HCT116 (cell line): ENCODE results near the gene DUSP16. TPM values are rescaled to one million over a fixed set of nuclear protein-coding genes. Genes with fewer than 3 reads are reported as not detected.

Source experiments
- ATAC-seq: fragments of 200-7000 bp; cut with Tn5 transposase; 2 replicates; pipeline ENCODE4 v1.9.1; 2020; ENCODE audit warnings: mild to moderate bottlenecking, moderate library complexity
- BruUV-seq: library from RNA; stranded (reverse); fragments of 400-500 nt; replicated peaks from 2 replicates; lab custom pipeline; 2021; lab: Mats Ljungman, UMichigan
- CTCF ChIA-PET: fragments of 300-600 bp; sonication (Branson Sonifier 250); formaldehyde crosslinking; loops from one replicate; lab custom pipeline; 2021; ENCODE audit warnings: antibody characterized with exemption; lab: Charles Lee
- POLR2A ChIA-PET: fragments of 300-600, 350-600 bp; sonication (Branson Sonifier 250); formaldehyde crosslinking; loops from one replicate; lab custom pipeline; 2021; ENCODE audit warnings: antibody characterized with exemption; lab: Charles Lee
- RAD21 ChIA-PET, 2 experiments: fragments of 300-600 bp; sonication (Branson Sonifier 250); formaldehyde crosslinking; loops; one replicate each; lab custom pipeline; 2023; ENCODE audit warnings: low total read pairs in 2 of 2; ENCODE audit not compliant: uncharacterized antibody in 2 of 2, unreplicated experiment in 2 of 2, low non-redundant PET in 1 of 2; lab: Charles Lee
- DNase-seq: peaks from one replicate; pipeline ENCODE4 v3.0.0-alpha.2; 2010; ENCODE audit warnings: low read depth, low spot score
- H2AFZ ChIP-seq: fragments of 200-600 bp; shearing (Covaris generic), sonication (generic); 2 replicates; pipeline ENCODE4 v1.6.1; 2017; ENCODE audit warnings: low read depth, mixed run types, mixed read lengths, antibody characterized with exemption, low read length; ENCODE audit not compliant: poor library complexity, severe bottlenecking
- H3K27ac ChIP-seq: 2 replicates; pipeline ENCODE4 v1.5.1; 2012; ENCODE audit warnings: low read depth, low read length
- H3K27me3 ChIP-seq: fragments of 200-600 bp; sonication (generic); 2 replicates; pipeline ENCODE4 v1.6.1; 2016; ENCODE audit warnings: mixed run types, low read length, mixed read lengths; ENCODE audit not compliant: insufficient read depth
- H3K36me3 ChIP-seq, 2 experiments: fragments of 200-500 bp in 1 of 2; fragments of 200-600 bp in 1 of 2; sonication (Bioruptor generic) in 1 of 2; sonication (generic) in 1 of 2; 2 replicates each; pipeline versions ENCODE4 v1.5.1 to v1.6.1; 2014 to 2016; ENCODE audit warnings: low read length in 2 of 2, inconsistent platforms in 1 of 2, mixed read lengths in 1 of 2, mixed run types in 1 of 2; ENCODE audit not compliant: insufficient read depth in 2 of 2, control insufficient read depth in 1 of 2
- H3K4me1 ChIP-seq, 2 experiments: fragments of 200-600 bp in 1 of 2; sonication (generic) in 1 of 2; 2 replicates each; pipeline versions ENCODE4 v1.5.1 to v1.6.1; 2012 to 2017; ENCODE audit warnings: low read length in 2 of 2, inconsistent platforms in 1 of 2, mild to moderate bottlenecking in 1 of 2, mixed read lengths in 1 of 2, mixed run types in 1 of 2, moderate library complexity in 1 of 2; ENCODE audit not compliant: insufficient read depth in 2 of 2, control insufficient read depth in 1 of 2
- H3K4me2 ChIP-seq: fragments of 200-600 bp; sonication (generic); 2 replicates; pipeline ENCODE4 v1.6.1; 2017; ENCODE audit warnings: mixed run types, low read length, mixed read lengths
- H3K4me3 ChIP-seq, 2 experiments: fragments of 200-600 bp in 1 of 2; sonication (generic) in 1 of 2; replicated peaks in 1 of 2; 2 replicates each; pipeline ENCODE4 v1.5.1; 2011 to 2016; ENCODE audit warnings: low read length in 2 of 2, control low read depth in 1 of 2, low read depth in 1 of 2, mild to moderate bottlenecking in 1 of 2, mixed read lengths in 1 of 2, mixed run types in 1 of 2
- H3K79me2 ChIP-seq: fragments of 200-600 bp; sonication (generic); 2 replicates; pipeline ENCODE4 v1.6.1; 2017; ENCODE audit warnings: mild to moderate bottlenecking, mixed run types, low read length, moderate library complexity, mixed read lengths; ENCODE audit not compliant: insufficient read depth
- H3K9ac ChIP-seq: fragments of 200-600 bp; sonication (generic); 2 replicates; pipeline ENCODE4 v1.6.1; 2016; ENCODE audit warnings: low read length, mixed read lengths
- H3K9me2 ChIP-seq: fragments of 200-600 bp; sonication (generic), shearing (Covaris generic); 2 replicates; pipeline ENCODE4 v1.6.1; 2017; ENCODE audit warnings: mixed run types, mild to moderate bottlenecking, moderate library complexity; ENCODE audit not compliant: insufficient read depth
- H3K9me3 ChIP-seq, 2 experiments: fragments of 200-500 bp in 1 of 2; fragments of 200-600 bp in 1 of 2; sonication (Bioruptor generic) in 1 of 2; sonication (generic) in 1 of 2; 2 replicates each; pipeline ENCODE4 v1.6.1; 2014 to 2017; ENCODE audit warnings: low read length in 2 of 2, mixed read lengths in 2 of 2, inconsistent platforms in 1 of 2, low read depth in 1 of 2, mild to moderate bottlenecking in 1 of 2, mixed run types in 1 of 2, moderate library complexity in 1 of 2; ENCODE audit not compliant: control insufficient read depth in 1 of 2, insufficient read depth in 1 of 2
- H4K20me1 ChIP-seq: fragments of 200-600 bp; sonication (generic), shearing (Covaris generic); 2 replicates; pipeline ENCODE4 v1.6.1; 2017; ENCODE audit warnings: mixed run types, mild to moderate bottlenecking, moderate library complexity; ENCODE audit not compliant: insufficient read depth
- CEBPB ChIP-seq: IDR thresholded peaks from 2 replicates; pipeline ENCODE4 v1.6.1; 2012; ENCODE audit warnings: low read depth
- ELF1 ChIP-seq: IDR thresholded peaks from 2 replicates; pipeline ENCODE4 v1.6.1; 2012; ENCODE audit warnings: low read depth, borderline replicate concordance
- EZH2 ChIP-seq: fragments of 200-600 bp; sonication (generic); IDR thresholded peaks from 2 replicates; pipeline ENCODE4 v1.6.1; 2017; ENCODE audit warnings: antibody characterized with exemption, mixed run types
- JUND ChIP-seq: IDR thresholded peaks from 2 replicates; pipeline ENCODE4 v1.6.1; 2012
- POLR2A ChIP-seq: IDR thresholded peaks from 2 replicates; pipeline ENCODE4 v1.7.0; 2011; ENCODE audit warnings: borderline replicate concordance; ENCODE audit not compliant: insufficient read depth, insufficient read length; ENCODE audit errors: extremely low read depth
- POLR2AphosphoS5 ChIP-seq: IDR thresholded peaks from 2 replicates; pipeline ENCODE4 v1.6.1; 2011; ENCODE audit warnings: mild to moderate bottlenecking, low read depth, low read length, moderate library complexity
- SIN3A ChIP-seq: IDR thresholded peaks from 2 replicates; pipeline ENCODE4 v1.6.1; 2012; ENCODE audit warnings: low read depth
- SP1 ChIP-seq: IDR thresholded peaks from 2 replicates; pipeline ENCODE4 v1.6.1; 2012; ENCODE audit warnings: low read depth
- SRF ChIP-seq: IDR thresholded peaks from 2 replicates; pipeline ENCODE4 v1.6.1; 2012; ENCODE audit warnings: low read depth
- YY1 ChIP-seq: IDR thresholded peaks from 2 replicates; pipeline ENCODE4 v1.6.1; 2011; ENCODE audit warnings: low read length, low read depth, moderate library complexity, mild to moderate bottlenecking; ENCODE audit not compliant: insufficient replicate concordance; ENCODE audit errors: extremely low read depth
- ZNF274 ChIP-seq: fragments of 200-500 bp; sonication (Bioruptor generic); IDR thresholded peaks from 2 replicates; pipeline ENCODE4 v1.6.1; 2014; ENCODE audit warnings: mild to moderate bottlenecking, low read depth, low read length, inconsistent platforms
- intact Hi-C: fragments of 100-400 bp; cut with micrococcal nuclease; formaldehyde crosslinking; loops from 2 replicates; pipeline ENCODE4 v1.10.0; 2022
- total RNA-seq: library from RNA; stranded (reverse); gene quantifications from one replicate; pipeline ENCODE4 v1.2.1, GENCODE V29; 2021; ENCODE audit not compliant: unreplicated experiment
- TF ChIP-seq, protein P1 (sequence below): IDR thresholded peaks from 2 replicates; pipeline ENCODE4 v1.6.1; 2012
- TF ChIP-seq, protein P2 (sequence below), 3 experiments: fragments of 200-600 bp in 1 of 3; sonication (generic) in 1 of 3; IDR thresholded peaks in 2 of 3; conservative IDR thresholded peaks in 1 of 3; 2 replicates each; pipeline ENCODE4 v1.5.1; 2012 to 2017; ENCODE audit warnings: low read depth in 2 of 3, low read length in 2 of 3, antibody characterized with exemption in 1 of 3, borderline replicate concordance in 1 of 3, control low read depth in 1 of 3, mild to moderate bottlenecking in 1 of 3, mixed read lengths in 1 of 3, mixed run types in 1 of 3, moderate library complexity in 1 of 3; ENCODE audit not compliant: insufficient read depth in 1 of 3
- TF ChIP-seq, protein P3 (sequence below): IDR thresholded peaks from 2 replicates; pipeline ENCODE4 v1.6.1; 2012

The DUSP16 gene
- total RNA-seq, 1 experiment from 2014 or later: 13.4 TPM

- H3K9me3 ChIP-seq: no peaks in the 10 kb centered on the region
- H2AFZ ChIP-seq: no peak overlapping the region
- POLR2A ChIA-PET: no interaction called here
- CTCF ChIA-PET: no interaction called here
- H3K9ac ChIP-seq: no peak overlapping the region
- peaks cover 0 to under 1% of the 10 kb centered on the region in 2 experiments; a peak in 1 of 4 replicates for H3K4me1 ChIP-seq
- H4K20me1 ChIP-seq: no peaks in the 10 kb centered on the region
- no peak overlapping the region for H3K4me2 ChIP-seq
- no peaks in the 10 kb centered on the region for H3K36me3 ChIP-seq
- no peak for ATAC-seq
- intact Hi-C loops: no loop called here
- TF ChIP-seq, protein P1, sequence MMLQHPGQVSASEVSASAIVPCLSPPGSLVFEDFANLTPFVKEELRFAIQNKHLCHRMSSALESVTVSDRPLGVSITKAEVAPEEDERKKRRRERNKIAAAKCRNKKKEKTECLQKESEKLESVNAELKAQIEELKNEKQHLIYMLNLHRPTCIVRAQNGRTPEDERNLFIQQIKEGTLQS: no peak
- TF ChIP-seq JUND: no peak
- TF ChIP-seq YY1: no peak
- TF ChIP-seq, protein P2, sequence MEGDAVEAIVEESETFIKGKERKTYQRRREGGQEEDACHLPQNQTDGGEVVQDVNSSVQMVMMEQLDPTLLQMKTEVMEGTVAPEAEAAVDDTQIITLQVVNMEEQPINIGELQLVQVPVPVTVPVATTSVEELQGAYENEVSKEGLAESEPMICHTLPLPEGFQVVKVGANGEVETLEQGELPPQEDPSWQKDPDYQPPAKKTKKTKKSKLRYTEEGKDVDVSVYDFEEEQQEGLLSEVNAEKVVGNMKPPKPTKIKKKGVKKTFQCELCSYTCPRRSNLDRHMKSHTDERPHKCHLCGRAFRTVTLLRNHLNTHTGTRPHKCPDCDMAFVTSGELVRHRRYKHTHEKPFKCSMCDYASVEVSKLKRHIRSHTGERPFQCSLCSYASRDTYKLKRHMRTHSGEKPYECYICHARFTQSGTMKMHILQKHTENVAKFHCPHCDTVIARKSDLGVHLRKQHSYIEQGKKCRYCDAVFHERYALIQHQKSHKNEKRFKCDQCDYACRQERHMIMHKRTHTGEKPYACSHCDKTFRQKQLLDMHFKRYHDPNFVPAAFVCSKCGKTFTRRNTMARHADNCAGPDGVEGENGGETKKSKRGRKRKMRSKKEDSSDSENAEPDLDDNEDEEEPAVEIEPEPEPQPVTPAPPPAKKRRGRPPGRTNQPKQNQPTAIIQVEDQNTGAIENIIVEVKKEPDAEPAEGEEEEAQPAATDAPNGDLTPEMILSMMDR (IDR thresholded peaks at IDR 0.05 in 2 of 3, conservative IDR thresholded peaks at IDR 0.05 in 1 of 3; ENCODE audit: borderline replicate concordance in 1 of 3, insufficient read depth in 1 of 3, low read depth in 2 of 3, low read length in 2 of 3): no peak
- no peak for TF ChIP-seq SP1
- TF ChIP-seq CEBPB: no peak
- TF ChIP-seq POLR2A: no peak
- no peak for TF ChIP-seq ELF1
- TF ChIP-seq POLR2AphosphoS5: no peak
- no peak for TF ChIP-seq SRF
- TF ChIP-seq ZNF274: no peak
- no peak for TF ChIP-seq SIN3A
- no peak for TF ChIP-seq EZH2
- TF ChIP-seq, protein P3, sequence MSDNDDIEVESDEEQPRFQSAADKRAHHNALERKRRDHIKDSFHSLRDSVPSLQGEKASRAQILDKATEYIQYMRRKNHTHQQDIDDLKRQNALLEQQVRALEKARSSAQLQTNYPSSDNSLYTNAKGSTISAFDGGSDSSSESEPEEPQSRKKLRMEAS: no peak
- TF ChIP-seq, all 23 proteins: peak for 0
- H3K79me2 ChIP-seq: no peaks in the 10 kb centered on the region
- no peaks in the 10 kb centered on the region for H3K9me2 ChIP-seq
- RAD21 ChIA-PET: no interaction called here
- H3K27ac ChIP-seq: no peak overlapping the region
- no peak overlapping the region for H3K4me3 ChIP-seq
- no peak for DNase-seq
- BruUV-seq: no TSS peak
- no peaks in the 10 kb centered on the region for H3K27me3 ChIP-seq
These were observed 125.8 kb downstream of the DUSP16 start for GRCh38 chr12:12436831-12437345.
